ENCODE results near the gene CARD11.

Gene CARD11

GRCh38 chr7:2978408-2978807 is 65.3 kb downstream of the CARD11 start:
- in situ Hi-C loops (cut with MboI; ENCODE audit: low pct_unique_long_range_greater_than_20kb, low sequenced_read_pairs, unreplicated experiment) = no loop called here
- no peak for TF ChIP-seq CTCF (IDR thresholded peaks at IDR 0.05; ENCODE audit: extremely low read depth, insufficient read depth, missing control alignments)
- peak; percentile 83 for DNase-seq (ENCODE audit: low spot score)

GRCh38 chr7:2975821-2976371 is 67.8 kb downstream of the CARD11 start:
- no peak for TF ChIP-seq CTCF (IDR thresholded peaks at IDR 0.05; ENCODE audit: extremely low read depth, insufficient read depth, missing control alignments)
- no peak for DNase-seq (ENCODE audit: low spot score)
- in situ Hi-C loops (cut with MboI; ENCODE audit: low pct_unique_long_range_greater_than_20kb, low sequenced_read_pairs, unreplicated experiment) = no loop called here

DNA sequence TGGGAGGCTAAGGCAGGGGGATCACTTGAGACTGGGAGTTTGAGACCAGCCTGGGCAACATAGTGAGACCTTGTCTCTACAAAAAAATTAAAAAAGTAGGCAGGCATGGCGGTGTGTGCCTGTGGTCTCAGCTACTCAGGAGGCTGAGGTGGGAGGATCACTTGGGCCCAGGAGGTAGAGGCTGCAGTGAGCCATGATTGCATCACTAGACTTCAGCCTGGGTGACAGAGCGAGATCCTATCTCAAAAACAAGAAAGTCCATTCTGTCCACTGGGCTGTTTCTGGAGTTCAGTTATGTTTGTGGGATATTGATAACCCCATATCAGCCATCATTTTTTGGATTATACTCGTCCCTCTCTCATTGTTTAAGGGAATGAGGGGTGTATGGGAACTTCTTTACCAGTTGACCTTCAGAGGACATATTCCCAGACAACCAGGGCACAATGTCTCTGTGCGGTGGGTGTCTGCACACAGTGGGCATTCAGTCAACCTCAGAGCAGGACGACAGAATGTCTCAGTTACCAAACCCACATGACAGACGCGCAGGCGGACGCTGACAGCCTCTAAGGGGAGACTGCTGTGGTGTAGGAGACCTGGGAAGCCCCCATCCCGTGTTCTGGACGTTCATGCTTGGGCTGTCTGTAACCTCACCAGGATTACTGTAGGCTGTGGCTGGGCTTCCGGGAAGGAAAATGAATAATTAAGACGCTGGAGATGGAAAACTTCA is 69.4 kb downstream of the CARD11 start:
- DNase-seq (ENCODE audit: low spot score) = no peak
- in situ Hi-C loops (cut with MboI; ENCODE audit: low pct_unique_long_range_greater_than_20kb, low sequenced_read_pairs, unreplicated experiment) = no loop called here
- no peak for TF ChIP-seq CTCF (IDR thresholded peaks at IDR 0.05; ENCODE audit: extremely low read depth, insufficient read depth, missing control alignments)

- DNase-seq (ENCODE audit: low spot score) = no peak
- in situ Hi-C loops (cut with MboI; ENCODE audit: low pct_unique_long_range_greater_than_20kb, low sequenced_read_pairs, unreplicated experiment) = no loop called here
- TF ChIP-seq CTCF (IDR thresholded peaks at IDR 0.05; ENCODE audit: extremely low read depth, insufficient read depth, missing control alignments) = no peak
These were observed 70.9 kb downstream of the CARD11 start for GRCh38 chr7:2972835-2973161.

DNA sequence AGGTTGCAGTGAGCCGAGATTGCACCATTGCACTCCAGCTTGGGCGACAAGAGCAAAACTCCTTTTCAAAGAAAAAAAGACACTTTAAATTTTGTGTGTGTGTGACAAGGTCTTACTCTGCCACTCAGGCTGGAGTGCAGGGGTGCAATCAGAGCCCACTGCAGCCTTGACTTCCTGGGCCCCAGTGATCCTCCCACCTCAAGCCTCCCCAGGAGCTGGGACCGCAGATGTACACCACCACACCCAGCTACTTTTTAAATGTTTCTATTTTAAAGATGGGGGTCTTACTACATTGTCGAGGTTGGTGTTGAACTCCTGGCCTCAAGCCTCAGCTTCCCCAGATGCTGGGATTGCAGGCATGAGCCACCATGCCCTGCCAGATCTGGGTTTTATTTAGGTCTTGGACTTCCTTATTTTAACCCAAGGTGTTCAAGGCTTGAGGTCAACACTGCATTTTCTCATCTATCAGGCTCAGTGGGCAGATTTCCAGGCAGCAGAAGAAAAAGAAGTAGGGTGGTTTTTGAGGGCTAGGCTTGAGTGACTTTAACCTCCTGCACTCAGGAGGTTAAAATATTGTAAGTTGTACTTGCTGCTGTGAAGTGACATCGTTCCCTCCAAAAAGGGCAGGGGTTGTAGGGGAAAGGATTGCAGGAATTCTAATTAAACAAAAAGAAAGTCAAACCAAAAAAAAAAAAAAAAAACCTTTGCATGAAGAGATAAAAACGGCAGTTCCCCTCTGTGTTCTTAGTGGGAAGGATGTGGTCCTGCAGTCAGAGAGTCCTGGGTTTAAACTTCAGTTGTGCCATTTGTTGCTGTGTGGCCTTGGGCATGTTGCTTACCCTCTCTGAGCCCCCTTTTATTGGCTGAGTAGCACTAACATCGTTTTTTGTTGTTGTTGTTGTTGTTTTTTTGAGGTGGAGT is 71.5 kb downstream of the CARD11 start:
- TF ChIP-seq CTCF (IDR thresholded peaks at IDR 0.05; ENCODE audit: extremely low read depth, insufficient read depth, missing control alignments) = no peak
- DNase-seq (ENCODE audit: low spot score) = no peak
- in situ Hi-C loops (cut with MboI; ENCODE audit: low pct_unique_long_range_greater_than_20kb, low sequenced_read_pairs, unreplicated experiment) = no loop called here

DNA sequence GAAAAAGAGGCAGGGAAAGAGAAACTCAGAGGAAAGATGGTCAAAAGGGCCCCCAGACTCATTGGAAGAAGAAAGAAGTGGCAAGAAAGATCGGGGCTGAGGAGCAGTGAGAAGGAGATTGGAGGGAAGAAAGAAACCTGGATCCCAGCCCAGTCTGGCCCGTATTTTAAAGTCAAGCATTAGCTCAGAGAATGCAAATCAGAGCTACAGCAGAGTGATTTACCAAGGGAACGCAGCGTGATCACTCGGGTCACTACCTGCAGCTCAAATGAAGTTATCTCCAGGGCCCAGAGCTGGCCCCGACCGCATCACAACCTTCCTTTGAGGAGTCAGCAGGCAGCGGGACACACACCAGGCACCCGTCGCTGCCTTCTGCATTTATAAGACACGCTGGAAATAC is 72.8 kb downstream of the CARD11 start:
- DNase-seq (ENCODE audit: low spot score) = no peak
- in situ Hi-C loops (cut with MboI; ENCODE audit: low pct_unique_long_range_greater_than_20kb, low sequenced_read_pairs, unreplicated experiment) = no loop called here
- TF ChIP-seq CTCF (IDR thresholded peaks at IDR 0.05; ENCODE audit: extremely low read depth, insufficient read depth, missing control alignments) = no peak

Data from GM13977 (cell line).